SU-DHL-6 (cell line): ENCODE results near the gene SNRNP27.
A peak's percentile ranks its signal among the peaks of the same experiment; 100 is the strongest.
"Not testable (repeated sequence)": the region's sequence is repeated elsewhere in the genome, so short reads cannot be mapped to it uniquely, and the experiment has no call there.

Experiments
- H2AFZ ChIP-seq: fragments of 200-600 bp; sonication (generic); 2 replicates; pipeline ENCODE4 v1.6.1; 2014; ENCODE audit warnings: low read depth, mild to moderate bottlenecking, moderate library complexity, mixed read lengths, antibody characterized with exemption, low read length; ENCODE audit not compliant: severe bottlenecking
- H3F3A ChIP-seq: fragments of 200-600 bp; shearing (Covaris generic); 2 replicates; pipeline ENCODE4 v1.6.0; 2016; ENCODE audit warnings: antibody characterized with exemption, mild to moderate bottlenecking; ENCODE audit not compliant: insufficient read depth
- H3K27ac ChIP-seq: fragments of 200-600 bp; sonication (generic); 2 replicates; pipeline ENCODE4 v1.5.1; 2016; ENCODE audit warnings: low read depth, mild to moderate bottlenecking, low read length, moderate library complexity, mixed read lengths
- H3K27me3 ChIP-seq: fragments of 200-600 bp; sonication (generic), shearing (Covaris generic); 2 replicates; pipeline ENCODE4 v1.6.0; 2014; ENCODE audit warnings: mild to moderate bottlenecking, low read length
- H3K36me3 ChIP-seq: fragments of 200-600 bp; sonication (generic); 2 replicates; pipeline ENCODE4 v1.6.1; 2014; ENCODE audit warnings: mild to moderate bottlenecking, low read length, mixed read lengths
- H3K4me2 ChIP-seq: fragments of 300-600, 200-600 bp; shearing (Covaris generic), sonication (generic); 2 replicates; pipeline ENCODE4 v1.6.0; 2014; ENCODE audit warnings: low read length, low read depth, mild to moderate bottlenecking; ENCODE audit not compliant: poor library complexity, severe bottlenecking
- H3K4me3 ChIP-seq: fragments of 200-600 bp; sonication (generic); 2 replicates; pipeline ENCODE4 v1.5.1; 2014; ENCODE audit warnings: antibody characterized with exemption, low read length, mild to moderate bottlenecking, mixed read lengths; ENCODE audit not compliant: insufficient read depth, poor library complexity, severe bottlenecking
- H3K79me2 ChIP-seq: fragments of 200-600 bp; sonication (generic); 2 replicates; pipeline ENCODE4 v1.6.1; 2014; ENCODE audit warnings: mild to moderate bottlenecking, low read length, moderate library complexity; ENCODE audit not compliant: insufficient read depth
- H3K9ac ChIP-seq: fragments of 200-600 bp; sonication (generic); 2 replicates; pipeline ENCODE4 v1.7.0; 2014; ENCODE audit warnings: mild to moderate bottlenecking, low read length
- H3K9me2 ChIP-seq: fragments of 200-600 bp; sonication (generic); replicated peaks from 2 replicates; pipeline ENCODE4 v1.6.1; 2014; ENCODE audit warnings: low read length; ENCODE audit not compliant: insufficient read depth
- H3K9me3 ChIP-seq: fragments of 200-600 bp; sonication (generic); 2 replicates; pipeline ENCODE4 v1.6.1; 2014; ENCODE audit warnings: low read length, mixed read lengths; ENCODE audit not compliant: insufficient read depth
- H4K20me1 ChIP-seq: fragments of 200-600 bp; sonication (generic); 2 replicates; pipeline ENCODE4 v1.6.1; 2014; ENCODE audit warnings: low read depth, mild to moderate bottlenecking, antibody characterized with exemption, low read length, moderate library complexity, mixed read lengths
- CTCF ChIP-seq: fragments of 200-600 bp; sonication (generic); IDR thresholded peaks from one replicate; pipeline ENCODE4 v1.5.1; 2017; ENCODE audit warnings: antibody characterized with exemption, mild to moderate bottlenecking, low read length, moderate library complexity; ENCODE audit not compliant: insufficient read depth, poor library complexity, severe bottlenecking
- EZH2phosphoT487 ChIP-seq: fragments of 200-600 bp; sonication (generic), shearing (Covaris generic); conservative IDR thresholded peaks from 2 replicates; pipeline ENCODE4 v1.6.1; 2018; ENCODE audit warnings: mild to moderate bottlenecking, antibody characterized with exemption, low read length, moderate library complexity, mixed read lengths

Gene SNRNP27

GRCh38 chr2:69948963-69949645 lies 55.3 kb downstream of the SNRNP27 start:
- TF ChIP-seq CTCF = no peak
- no peak for TF ChIP-seq EZH2phosphoT487

GRCh38 chr2:69950241-69950640 lies 56.5 kb downstream of the SNRNP27 start:
- H3K36me3 ChIP-seq = no peaks in the 10 kb centered on the region
- H3K27me3 ChIP-seq = no peaks in the 10 kb centered on the region
- H3F3A ChIP-seq = no peaks in the 10 kb centered on the region
- H4K20me1 ChIP-seq = no peaks in the 10 kb centered on the region
- H3K4me2 ChIP-seq = no peak overlapping the region
- TF ChIP-seq EZH2phosphoT487 = no peak
- no peak overlapping the region for H3K9ac ChIP-seq
- no peaks in the 10 kb centered on the region for H3K9me2 ChIP-seq
- H3K9me3 ChIP-seq = no peaks in the 10 kb centered on the region
- H3K4me3 ChIP-seq = no peak overlapping the region
- H2AFZ ChIP-seq = no peak overlapping the region
- no peaks in the 10 kb centered on the region for H3K79me2 ChIP-seq
- H3K27ac ChIP-seq = no peak overlapping the region

More at GRCh38 chr2:69948963-69949645, 55.3 kb downstream of the SNRNP27 start:
- Histone ChIP-seq H3K79me2 (no peaks in the 10 kb centered on the region), H4K20me1 (no peaks in the 10 kb centered on the region), H3F3A (no peaks in the 10 kb centered on the region), H3K4me3 (no peak overlapping the region), H3K9me2 (no peaks in the 10 kb centered on the region), H3K4me2 (no peak overlapping the region), H3K9me3 (no peaks in the 10 kb centered on the region), H3K9ac (no peak overlapping the region), H3K36me3 (no peaks in the 10 kb centered on the region), H3K27ac (no peak overlapping the region), H3K27me3 (no peaks in the 10 kb centered on the region), H2AFZ (no peak overlapping the region)

GRCh38 chr2:69950671-69951070 lies 56.9 kb downstream of the SNRNP27 start:
- not testable (repeated sequence) for H3K4me3 ChIP-seq, H3F3A ChIP-seq, H3K36me3 ChIP-seq, H3K79me2 ChIP-seq, H3K9ac ChIP-seq, H3K9me3 ChIP-seq, H3K27me3 ChIP-seq, H2AFZ ChIP-seq, H3K27ac ChIP-seq, H3K4me2 ChIP-seq, H4K20me1 ChIP-seq, H3K9me2 ChIP-seq

DNA sequence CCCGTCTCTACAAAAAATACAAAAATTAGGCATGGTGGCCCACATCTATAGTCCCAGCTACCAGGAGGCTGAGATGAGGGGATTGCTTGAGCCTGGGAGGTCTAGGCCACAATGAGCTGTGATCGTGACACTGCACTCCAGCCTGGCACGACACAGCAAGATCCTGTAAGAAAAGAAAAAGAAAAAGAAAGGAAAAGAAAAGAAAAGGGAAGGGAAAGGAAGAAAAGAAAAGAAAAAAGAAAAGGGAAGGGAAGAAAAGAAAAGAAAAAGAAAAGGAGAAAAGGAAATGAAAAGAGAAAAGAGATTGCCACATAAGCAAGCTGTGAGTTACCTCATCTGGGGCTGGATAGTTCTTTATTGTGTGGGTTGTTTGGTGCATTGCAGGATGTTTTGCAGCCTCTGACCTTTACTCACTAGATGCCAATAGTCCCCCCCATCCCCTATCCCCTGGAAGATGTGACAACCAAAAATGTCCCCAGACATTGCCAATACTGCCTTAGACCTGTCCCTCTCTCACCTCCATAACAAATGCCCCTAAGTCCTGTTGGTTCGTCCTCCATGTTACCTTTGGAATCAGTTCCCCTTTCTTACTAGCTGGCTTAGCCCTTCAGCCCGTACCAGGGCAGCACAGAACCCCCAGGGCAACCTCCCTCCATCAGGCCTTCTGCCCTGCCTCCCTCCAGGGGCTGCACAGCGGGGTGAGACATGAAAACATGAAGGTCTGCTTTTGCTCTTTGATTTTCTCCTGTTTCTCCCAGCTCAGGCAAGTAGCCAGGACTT lies 58.8 kb downstream of the SNRNP27 start:
- no peaks in the 10 kb centered on the region for H4K20me1 ChIP-seq
- H3K4me3 ChIP-seq = no peak overlapping the region
- H3K9me3 ChIP-seq = no peaks in the 10 kb centered on the region
- TF ChIP-seq CTCF = no peak
- no peak for TF ChIP-seq EZH2phosphoT487
- no peaks in the 10 kb centered on the region for H3K36me3 ChIP-seq
- H3F3A ChIP-seq = no peaks in the 10 kb centered on the region
- H3K27me3 ChIP-seq = no peaks in the 10 kb centered on the region
- H3K27ac ChIP-seq = no peak overlapping the region
- no peak overlapping the region for H3K4me2 ChIP-seq
- no peaks in the 10 kb centered on the region for H3K79me2 ChIP-seq
- H3K9me2 ChIP-seq = no peaks in the 10 kb centered on the region
- H2AFZ ChIP-seq = peak overlapping the region; percentile 19
- H3K9ac ChIP-seq = no peak overlapping the region
